Small intestine (tissue), 7 donors: Measurements from ENCODE around the gene BTN1A1. TPM values are rescaled to one million over a fixed set of nuclear protein-coding genes. Genes with fewer than 3 reads are reported as not detected.
"Not testable (repeated sequence)": the region's sequence is repeated elsewhere in the genome, so short reads cannot be mapped to it uniquely, and the experiment has no call there.

Source experiments
- DNase-seq, 2 donors: peaks; one replicate each; pipeline versions ENCODE4 v3.0.0 to v3.0.0-alpha.2; 2013
- FAIRE-seq: peaks from 2 replicates; lab custom pipeline; 2012; peaks lifted over from hg19 to GRCh38; lab: Jason Lieb, UNC
- H3K27ac ChIP-seq, 3 donors: one replicate each; pipeline ENCODE4 v1.5.1; 2013; ENCODE audit warnings: low read length in 2 of 3, mild to moderate bottlenecking in 2 of 3, control low read depth in 1 of 3, inconsistent platforms in 1 of 3, low read depth in 1 of 3, moderate library complexity in 1 of 3
- H3K27me3 ChIP-seq, 3 donors: one replicate each; pipeline ENCODE4 v1.6.1; 2013; ENCODE audit warnings: low read length in 3 of 3, inconsistent platforms in 1 of 3; ENCODE audit not compliant: control insufficient read depth in 3 of 3, insufficient read depth in 3 of 3
- H3K36me3 ChIP-seq, 3 donors: one replicate each; pipeline ENCODE4 v1.6.1; 2013; ENCODE audit warnings: low read length in 3 of 3, inconsistent platforms in 1 of 3, low read depth in 1 of 3, mild to moderate bottlenecking in 1 of 3, moderate library complexity in 1 of 3; ENCODE audit not compliant: control insufficient read depth in 3 of 3, insufficient read depth in 2 of 3
- H3K4me1 ChIP-seq, 3 donors: one replicate each; pipeline ENCODE4 v1.6.1; 2013; ENCODE audit warnings: low read length in 2 of 3, inconsistent platforms in 1 of 3, low read depth in 1 of 3, mild to moderate bottlenecking in 1 of 3, moderate library complexity in 1 of 3; ENCODE audit not compliant: control insufficient read depth in 3 of 3, insufficient read depth in 2 of 3
- H3K4me3 ChIP-seq, 3 donors: one replicate each; pipeline ENCODE4 v1.5.1; 2013; ENCODE audit warnings: low read length in 3 of 3, control low read depth in 1 of 3, inconsistent platforms in 1 of 3, low read depth in 1 of 3, mild to moderate bottlenecking in 1 of 3, moderate library complexity in 1 of 3
- H3K9me3 ChIP-seq, 2 donors: one replicate each; pipeline ENCODE4 v1.6.1; 2013; ENCODE audit warnings: low read depth in 1 of 2, low read length in 1 of 2; ENCODE audit not compliant: control insufficient read depth in 2 of 2, insufficient read depth in 1 of 2
- WGBS, 3 donors: extraction: QIAGEN DNeasy Blood & Tissue Kit; methylation state at CpG; one replicate each; pipeline ENCODE4 v1.1.7; 2013; 5-methylcytosine and 5-hydroxymethylcytosine counted together
- polyA plus RNA-seq, 4 donors: library from polyadenylated mRNA; stranded (reverse) in 3 of 4; unstranded in 1 of 4; fragments of 200-250 nt in 3 of 4; fragments of 120-200 nt in 1 of 4; gene quantifications; one replicate each; pipeline versions ENCODE4 v1.2.1 to v1.2.3, GENCODE V29; 2013
- donor health status: healthy with polysubstance abuse.
- donor health status: control.
- donor health status: control.
- donor health status: Bipolar disorder and iron deficiency.
- donor health status: healthy.

BTN1A1 gene
- polyA plus RNA-seq, 4 donors: 0.15 to 0.48 TPM; not detected in 2

- FAIRE-seq: no peak
- WGBS, 3 donors: 67 to 83% (median 77%) methylated on average over 1 of the region's 1 CpG
- H3K4me3 ChIP-seq: no peak overlapping the region
- H3K9me3 ChIP-seq: no peaks in the 10 kb centered on the region
- H3K36me3 ChIP-seq: peaks cover 3 to 7% (median 4%) of the 10 kb centered on the region in 3 donors
- peaks cover 2 to 10% (median 6%) of the 10 kb centered on the region in 3 donors for H3K4me1 ChIP-seq
- no peak for DNase-seq
- H3K27me3 ChIP-seq: no peaks in the 10 kb centered on the region
- no peak overlapping the region for H3K27ac ChIP-seq
Measured at GRCh38 chr6:26541579-26541978, 41.5 kb downstream of the BTN1A1 start.

GRCh38 chr6:26543953-26544352 is 43.9 kb downstream of the BTN1A1 start:
- no peak overlapping the region for H3K4me3 ChIP-seq
- DNase-seq: peak; percentile 23 to 24
- no peaks in the 10 kb centered on the region for H3K9me3 ChIP-seq
- no peaks in the 10 kb centered on the region for H3K27me3 ChIP-seq
- no peak for FAIRE-seq
- H3K36me3 ChIP-seq: peaks cover 3 to 7% (median 4%) of the 10 kb centered on the region in 3 donors
- H3K27ac ChIP-seq: no peak overlapping the region
- peaks cover 0 to 6% (median 4%) of the 10 kb centered on the region in 3 donors for H3K4me1 ChIP-seq

- Histone ChIP-seq H3K36me3 (peaks cover 3 to 7% (median 4%) of the 10 kb centered on the region in 3 donors), H3K27ac (no peak overlapping the region), H3K4me1 (peaks cover 0 to 4% (median 0%) of the 10 kb centered on the region in 3 donors), H3K9me3 (no peaks in the 10 kb centered on the region), H3K4me3 (no peak overlapping the region), H3K27me3 (no peaks in the 10 kb centered on the region)
- DNase-seq: no peak
- FAIRE-seq: no peak
Measured at GRCh38 chr6:26544473-26544872, 44.4 kb downstream of the BTN1A1 start.

- H3K9me3 ChIP-seq: no peaks in the 10 kb centered on the region
- DNase-seq (no peak), FAIRE-seq (no peak)
- H3K27me3 ChIP-seq: no peaks in the 10 kb centered on the region
- peaks cover 3 to 7% (median 4%) of the 10 kb centered on the region in 3 donors for H3K36me3 ChIP-seq
- H3K4me3 ChIP-seq: no peak overlapping the region
- 85 to 97% (median 88%) methylated on average over 6 of the region's 6 CpGs for WGBS, 3 donors
- H3K4me1 ChIP-seq: peaks cover 0 to 3% (median 0%) of the 10 kb centered on the region in 3 donors
- no peak overlapping the region for H3K27ac ChIP-seq
Measured at GRCh38 chr6:26545627-26546026, 45.5 kb downstream of the BTN1A1 start.

- H3K9me3 ChIP-seq, DNase-seq, H3K4me1 ChIP-seq, H3K27me3 ChIP-seq, FAIRE-seq, H3K36me3 ChIP-seq, H3K27ac ChIP-seq, H3K4me3 ChIP-seq: not testable (repeated sequence)
- WGBS, 3 donors: 93 to 96% (median 95%) methylated on average over 18 of the region's 18 CpGs
Measured at GRCh38 chr6:26547363-26547762, 47.3 kb downstream of the BTN1A1 start.

- H3K27ac ChIP-seq: peak overlapping the region in 2 of 3 donors; percentile 8 to 58
- FAIRE-seq (no peak), DNase-seq (peak; percentile 56 to 84)
- no peaks in the 10 kb centered on the region for H3K9me3 ChIP-seq
- peak overlapping the region; percentile 40 to 66 (median 54) for H3K4me3 ChIP-seq
- no peaks in the 10 kb centered on the region for H3K36me3 ChIP-seq
- H3K27me3 ChIP-seq: no peaks in the 10 kb centered on the region
- H3K4me1 ChIP-seq: peaks cover 2 to 12% (median 5%) of the 10 kb centered on the region in 3 donors
- WGBS, 3 donors: 3 to 11% (median 6%) methylated on average over 41 to 42 of the region's 42 CpGs
Measured at GRCh38 chr6:26550250-26550993, 50.3 kb downstream of the BTN1A1 start.

GRCh38 chr6:26552205-26552604 is 52.1 kb downstream of the BTN1A1 start:
- Histone ChIP-seq H3K9me3 (no peaks in the 10 kb centered on the region), H3K4me3 (no peak overlapping the region), H3K27me3 (no peaks in the 10 kb centered on the region), H3K36me3 (no peaks in the 10 kb centered on the region), H3K27ac (no peak overlapping the region), H3K4me1 (peaks cover 2 to 12% (median 5%) of the 10 kb centered on the region in 3 donors)
- DNase-seq: no peak
- FAIRE-seq: no peak
- 81 to 91% (median 89%) methylated on average over 10 of the region's 10 CpGs for WGBS, 3 donors

GRCh38 chr6:26552640-26553188 is 52.6 kb downstream of the BTN1A1 start:
- no peak overlapping the region for H3K27ac ChIP-seq
- H3K36me3 ChIP-seq: no peaks in the 10 kb centered on the region
- H3K9me3 ChIP-seq: no peaks in the 10 kb centered on the region
- no peaks in the 10 kb centered on the region for H3K27me3 ChIP-seq
- 33 to 44% (median 40%) methylated on average over 11 of the region's 11 CpGs for WGBS, 3 donors
- H3K4me3 ChIP-seq: peak overlapping the region in 2 of 3 donors; percentile 22 to 43
- DNase-seq (no peak), FAIRE-seq (no peak)
- H3K4me1 ChIP-seq: peaks cover 2 to 12% (median 5%) of the 10 kb centered on the region in 3 donors
